Activated naive CD4-positive, alpha-beta T cell treated with anti-CD3 and anti-CD28 coated beads, Interleukin-2, amount 50 U/mL, for 24 hours (primary cell): ENCODE data around the gene PDCD2L.
"Not testable (repeated sequence)": the region's sequence is repeated elsewhere in the genome, so short reads cannot be mapped to it uniquely, and the experiment has no call there.

Experiments
- H3K27ac Mint-ChIP-seq: one replicate; pipeline ENCODE4 v1.8.0; 2021; ENCODE audit warnings: mild to moderate bottlenecking, mixed read lengths
- H3K27me3 Mint-ChIP-seq: one replicate; pipeline ENCODE4 v1.8.0; 2021; ENCODE audit warnings: mixed read lengths
- H3K36me3 Mint-ChIP-seq: one replicate; pipeline ENCODE4 v1.8.0; 2021; ENCODE audit warnings: mixed read lengths
- H3K4me1 Mint-ChIP-seq: one replicate; pipeline ENCODE4 v1.8.0; 2021; ENCODE audit warnings: mixed read lengths
- H3K4me3 Mint-ChIP-seq: one replicate; pipeline ENCODE4 v1.8.0; 2021; ENCODE audit warnings: mild to moderate bottlenecking, mixed read lengths
- H3K9me3 Mint-ChIP-seq: one replicate; pipeline ENCODE4 v1.8.0; 2021; ENCODE audit warnings: mixed read lengths

Gene PDCD2L

GRCh38 chr19:34366738-34367623 is 37.2 kb upstream of the PDCD2L start:
- H3K27me3 Mint-ChIP-seq = no peaks in the 10 kb centered on the region
- H3K27ac Mint-ChIP-seq = no peak overlapping the region
- H3K9me3 Mint-ChIP-seq = no peaks in the 10 kb centered on the region
- peaks cover 15% of the 10 kb centered on the region for H3K36me3 Mint-ChIP-seq
- H3K4me1 Mint-ChIP-seq = peaks cover 48% of the 10 kb centered on the region
- peak overlapping the region; percentile 77 for H3K4me3 Mint-ChIP-seq

GRCh38 chr19:34367624-34367957 is 36.6 kb upstream of the PDCD2L start:
- Mint-ChIP-seq H3K4me1 (peaks cover 48% of the 10 kb centered on the region), H3K9me3 (no peaks in the 10 kb centered on the region), H3K36me3 (peaks cover 15% of the 10 kb centered on the region), H3K27ac (no peak overlapping the region), H3K27me3 (no peaks in the 10 kb centered on the region), H3K4me3 (no peak overlapping the region)

GRCh38 chr19:34368338-34368737 is 35.9 kb upstream of the PDCD2L start:
- no peaks in the 10 kb centered on the region for H3K9me3 Mint-ChIP-seq

GRCh38 chr19:34369166-34369565 is 35.0 kb upstream of the PDCD2L start:
- H3K4me3 Mint-ChIP-seq, H3K27ac Mint-ChIP-seq, H3K27me3 Mint-ChIP-seq, H3K9me3 Mint-ChIP-seq: not testable (repeated sequence)
- Mint-ChIP-seq H3K4me1 (peaks cover 47% of the 10 kb centered on the region), H3K36me3 (peaks cover 16% of the 10 kb centered on the region)

More at GRCh38 chr19:34368338-34368737, 35.9 kb upstream of the PDCD2L start:
- Mint-ChIP-seq H3K27me3 (no peaks in the 10 kb centered on the region), H3K27ac (peak overlapping the region; percentile 82), H3K4me1 (peaks cover 48% of the 10 kb centered on the region), H3K36me3 (peaks cover 15% of the 10 kb centered on the region), H3K4me3 (peak overlapping the region; percentile 72)

- Mint-ChIP-seq H3K27me3 (no peaks in the 10 kb centered on the region), H3K27ac (no peak overlapping the region), H3K4me3 (no peak overlapping the region), H3K36me3 (peaks cover 19% of the 10 kb centered on the region), H3K4me1 (peaks cover 41% of the 10 kb centered on the region), H3K9me3 (no peaks in the 10 kb centered on the region)
Observed at GRCh38 chr19:34370117-34370516, 34.1 kb upstream of the PDCD2L start.

GRCh38 chr19:34370983-34371382 is 33.2 kb upstream of the PDCD2L start:
- H3K27me3 Mint-ChIP-seq = no peaks in the 10 kb centered on the region
- no peaks in the 10 kb centered on the region for H3K9me3 Mint-ChIP-seq
- no peak overlapping the region for H3K27ac Mint-ChIP-seq
- no peak overlapping the region for H3K4me3 Mint-ChIP-seq
- peaks cover 16% of the 10 kb centered on the region for H3K36me3 Mint-ChIP-seq
- H3K4me1 Mint-ChIP-seq = peaks cover 35% of the 10 kb centered on the region

GRCh38 chr19:34373601-34374288 is 30.5 kb upstream of the PDCD2L start:
- no peaks in the 10 kb centered on the region for H3K9me3 Mint-ChIP-seq
- no peak overlapping the region for H3K4me3 Mint-ChIP-seq
- H3K4me1 Mint-ChIP-seq = peaks cover 13% of the 10 kb centered on the region
- no peak overlapping the region for H3K27ac Mint-ChIP-seq
- H3K27me3 Mint-ChIP-seq = no peaks in the 10 kb centered on the region
- H3K36me3 Mint-ChIP-seq = peaks cover 7% of the 10 kb centered on the region

GRCh38 chr19:34375598-34375997 is 28.6 kb upstream of the PDCD2L start:
- Mint-ChIP-seq H3K27ac (no peak overlapping the region), H3K27me3 (no peaks in the 10 kb centered on the region), H3K4me3 (no peak overlapping the region), H3K36me3 (peaks cover 3% of the 10 kb centered on the region), H3K9me3 (no peaks in the 10 kb centered on the region), H3K4me1 (peaks cover 7% of the 10 kb centered on the region)

GRCh38 chr19:34380639-34381241 is 23.5 kb upstream of the PDCD2L start:
- Mint-ChIP-seq H3K36me3 (peaks cover 20% of the 10 kb centered on the region), H3K4me1 (no peaks in the 10 kb centered on the region), H3K27me3 (no peaks in the 10 kb centered on the region), H3K27ac (no peak overlapping the region), H3K9me3 (no peaks in the 10 kb centered on the region), H3K4me3 (no peak overlapping the region)

- Mint-ChIP-seq H3K36me3 (peaks cover 20% of the 10 kb centered on the region), H3K4me3 (no peak overlapping the region), H3K27me3 (no peaks in the 10 kb centered on the region), H3K27ac (no peak overlapping the region), H3K9me3 (no peaks in the 10 kb centered on the region), H3K4me1 (no peaks in the 10 kb centered on the region)
Observed at GRCh38 chr19:34381399-34382251, 22.6 kb upstream of the PDCD2L start.

- H3K27me3 Mint-ChIP-seq = no peaks in the 10 kb centered on the region
- peaks cover 20% of the 10 kb centered on the region for H3K36me3 Mint-ChIP-seq
- H3K27ac Mint-ChIP-seq = no peak overlapping the region
Observed at GRCh38 chr19:34382471-34382870, 21.7 kb upstream of the PDCD2L start.

GRCh38 chr19:34383599-34383998 is 20.6 kb upstream of the PDCD2L start:
- Mint-ChIP-seq H3K27me3 (no peaks in the 10 kb centered on the region), H3K36me3 (peaks cover 20% of the 10 kb centered on the region), H3K4me1 (no peaks in the 10 kb centered on the region), H3K9me3 (no peaks in the 10 kb centered on the region), H3K27ac (no peak overlapping the region), H3K4me3 (no peak overlapping the region)

More at GRCh38 chr19:34382471-34382870, 21.7 kb upstream of the PDCD2L start:
- Mint-ChIP-seq H3K9me3 (no peaks in the 10 kb centered on the region), H3K4me1 (no peaks in the 10 kb centered on the region), H3K4me3 (no peak overlapping the region)

- Mint-ChIP-seq H3K27ac (no peak overlapping the region), H3K27me3 (no peaks in the 10 kb centered on the region), H3K36me3 (peaks cover 20% of the 10 kb centered on the region), H3K9me3 (no peaks in the 10 kb centered on the region), H3K4me3 (no peak overlapping the region), H3K4me1 (no peaks in the 10 kb centered on the region)
Observed at GRCh38 chr19:34386645-34387445, 17.4 kb upstream of the PDCD2L start.

GRCh38 chr19:34387446-34387810 is 16.8 kb upstream of the PDCD2L start:
- Mint-ChIP-seq H3K4me3 (no peak overlapping the region), H3K36me3 (peaks cover 20% of the 10 kb centered on the region), H3K4me1 (no peaks in the 10 kb centered on the region), H3K27me3 (no peaks in the 10 kb centered on the region), H3K27ac (no peak overlapping the region), H3K9me3 (no peaks in the 10 kb centered on the region)

GRCh38 chr19:34388745-34389144 is 15.5 kb upstream of the PDCD2L start:
- H3K9me3 Mint-ChIP-seq, H3K27ac Mint-ChIP-seq, H3K4me1 Mint-ChIP-seq, H3K27me3 Mint-ChIP-seq, H3K4me3 Mint-ChIP-seq: not testable (repeated sequence)
- peaks cover 14% of the 10 kb centered on the region for H3K36me3 Mint-ChIP-seq
